Ishikawa (cell line): ENCODE measurements around the gene TM9SF2.

Experiments used
- CREB1 ChIP-seq: IDR thresholded peaks from 2 replicates; pipeline ENCODE4 v1.6.1; 2012; ENCODE audit warnings: low read depth
- EGR1 ChIP-seq: IDR thresholded peaks from 2 replicates; pipeline ENCODE4 v1.6.1; 2012
- EP300 ChIP-seq: IDR thresholded peaks from 2 replicates; pipeline ENCODE4 v1.6.1; 2012; ENCODE audit warnings: borderline replicate concordance
- FOXM1 ChIP-seq: IDR thresholded peaks from 2 replicates; pipeline ENCODE4 v1.6.1; 2012; ENCODE audit warnings: low read depth, borderline replicate concordance
- RAD21 ChIP-seq: IDR thresholded peaks from 2 replicates; pipeline ENCODE4 v1.6.1; 2012; ENCODE audit warnings: low read depth
- TAF1 ChIP-seq: IDR thresholded peaks from 2 replicates; pipeline ENCODE4 v1.6.1; 2012; ENCODE audit warnings: low read depth, mild to moderate bottlenecking
- TCF12 ChIP-seq: IDR thresholded peaks from 2 replicates; pipeline ENCODE4 v1.6.1; 2012; ENCODE audit warnings: low read depth
- YY1 ChIP-seq: IDR thresholded peaks from 2 replicates; pipeline ENCODE4 v1.6.1; 2012; ENCODE audit warnings: low read depth
- TF ChIP-seq, protein P1 (sequence below): IDR thresholded peaks from 2 replicates; pipeline ENCODE4 v1.6.1; 2012; ENCODE audit warnings: low read depth, mild to moderate bottlenecking
- TF ChIP-seq, protein P2 (sequence below): IDR thresholded peaks from 2 replicates; pipeline ENCODE4 v1.6.1; 2012

DNA sequence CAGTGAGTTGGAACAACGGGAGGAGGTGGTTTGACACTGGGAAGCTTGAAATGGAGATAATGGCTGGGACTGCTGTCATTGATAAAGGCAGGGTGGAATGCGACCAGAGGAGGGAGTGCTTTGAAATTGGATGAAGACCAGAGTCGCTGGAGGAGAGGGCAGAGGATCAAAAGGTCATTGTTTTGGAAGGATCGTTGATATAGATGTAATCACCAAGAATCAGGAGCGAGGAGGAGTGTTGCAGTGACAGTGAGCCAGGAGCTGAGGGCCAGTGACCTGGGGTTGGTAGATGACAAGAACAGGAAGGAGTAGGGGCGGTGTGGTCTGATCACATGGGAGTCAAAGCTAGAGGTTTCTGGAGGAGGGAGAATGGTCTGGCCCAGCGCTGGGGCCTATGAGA is 25.3 kb downstream of the TM9SF2 start:
- TF ChIP-seq, protein P1, sequence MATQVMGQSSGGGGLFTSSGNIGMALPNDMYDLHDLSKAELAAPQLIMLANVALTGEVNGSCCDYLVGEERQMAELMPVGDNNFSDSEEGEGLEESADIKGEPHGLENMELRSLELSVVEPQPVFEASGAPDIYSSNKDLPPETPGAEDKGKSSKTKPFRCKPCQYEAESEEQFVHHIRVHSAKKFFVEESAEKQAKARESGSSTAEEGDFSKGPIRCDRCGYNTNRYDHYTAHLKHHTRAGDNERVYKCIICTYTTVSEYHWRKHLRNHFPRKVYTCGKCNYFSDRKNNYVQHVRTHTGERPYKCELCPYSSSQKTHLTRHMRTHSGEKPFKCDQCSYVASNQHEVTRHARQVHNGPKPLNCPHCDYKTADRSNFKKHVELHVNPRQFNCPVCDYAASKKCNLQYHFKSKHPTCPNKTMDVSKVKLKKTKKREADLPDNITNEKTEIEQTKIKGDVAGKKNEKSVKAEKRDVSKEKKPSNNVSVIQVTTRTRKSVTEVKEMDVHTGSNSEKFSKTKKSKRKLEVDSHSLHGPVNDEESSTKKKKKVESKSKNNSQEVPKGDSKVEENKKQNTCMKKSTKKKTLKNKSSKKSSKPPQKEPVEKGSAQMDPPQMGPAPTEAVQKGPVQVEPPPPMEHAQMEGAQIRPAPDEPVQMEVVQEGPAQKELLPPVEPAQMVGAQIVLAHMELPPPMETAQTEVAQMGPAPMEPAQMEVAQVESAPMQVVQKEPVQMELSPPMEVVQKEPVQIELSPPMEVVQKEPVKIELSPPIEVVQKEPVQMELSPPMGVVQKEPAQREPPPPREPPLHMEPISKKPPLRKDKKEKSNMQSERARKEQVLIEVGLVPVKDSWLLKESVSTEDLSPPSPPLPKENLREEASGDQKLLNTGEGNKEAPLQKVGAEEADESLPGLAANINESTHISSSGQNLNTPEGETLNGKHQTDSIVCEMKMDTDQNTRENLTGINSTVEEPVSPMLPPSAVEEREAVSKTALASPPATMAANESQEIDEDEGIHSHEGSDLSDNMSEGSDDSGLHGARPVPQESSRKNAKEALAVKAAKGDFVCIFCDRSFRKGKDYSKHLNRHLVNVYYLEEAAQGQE: no peak
- TF ChIP-seq EP300 (no peak), CREB1 (no peak), EGR1 (no peak), RAD21 (no peak), TAF1 (no peak), YY1 (no peak), TCF12 (no peak), FOXM1 (no peak)
- TF ChIP-seq, protein P2, sequence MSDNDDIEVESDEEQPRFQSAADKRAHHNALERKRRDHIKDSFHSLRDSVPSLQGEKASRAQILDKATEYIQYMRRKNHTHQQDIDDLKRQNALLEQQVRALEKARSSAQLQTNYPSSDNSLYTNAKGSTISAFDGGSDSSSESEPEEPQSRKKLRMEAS: no peak
